Mononuclear cell (primary cell): ENCODE measurements around the gene QDPR. TPM values are rescaled to one million over a fixed set of nuclear protein-coding genes. Genes with fewer than 3 reads are reported as not detected.
"Not testable (repeated sequence)": the region's sequence is repeated elsewhere in the genome, so short reads cannot be mapped to it uniquely, and the experiment has no call there.

ENCODE experiments used
- H3K27me3 ChIP-seq: 2 replicates; pipeline ENCODE4 v1.6.0; 2011; ENCODE audit warnings: low read length, control low read depth; ENCODE audit not compliant: insufficient read depth
- H3K4me1 ChIP-seq: 2 replicates; pipeline ENCODE4 v1.5.1; 2011; ENCODE audit warnings: mild to moderate bottlenecking, low read length, control low read depth; ENCODE audit not compliant: insufficient read depth
- H3K4me3 ChIP-seq: 2 replicates; pipeline ENCODE4 v1.5.1; 2011; ENCODE audit warnings: mild to moderate bottlenecking, low read length, moderate library complexity
- H3K9me3 ChIP-seq: 2 replicates; pipeline ENCODE4 v1.5.1; 2011; ENCODE audit warnings: low read depth, mild to moderate bottlenecking, control low read depth, low read length
- total RNA-seq: library from RNA; depleted of rRNA; stranded (reverse); fragments of >200 nt; gene quantifications from one replicate; pipeline ENCODE4 v1.2.3, GENCODE V29; 2012

Gene QDPR
- total RNA-seq, 1 donor: 6.2 TPM

DNA sequence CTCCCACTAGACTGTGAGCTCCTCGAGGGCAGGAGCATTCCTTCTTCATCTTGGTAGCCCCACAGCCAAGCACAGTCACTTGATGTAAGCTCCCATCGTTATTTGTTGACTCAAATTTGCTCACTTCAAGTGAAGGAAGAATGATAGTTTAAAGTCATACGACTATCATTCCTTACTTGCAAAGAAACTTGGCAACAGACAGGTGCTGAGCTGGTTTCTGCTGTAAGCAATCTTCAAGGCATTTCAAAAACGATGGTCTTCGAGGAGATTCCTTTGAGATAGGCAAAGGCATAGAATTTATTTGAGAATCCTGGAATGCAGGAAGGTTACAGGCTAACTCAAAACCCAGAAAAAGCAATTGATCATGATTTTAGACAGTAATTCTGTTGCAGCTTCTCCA is 64.8 kb downstream of the QDPR start:
- Histone ChIP-seq H3K27me3 (no peaks in the 10 kb centered on the region), H3K4me1 (no peaks in the 10 kb centered on the region), H3K4me3 (no peak overlapping the region), H3K9me3 (no peaks in the 10 kb centered on the region)

- H3K4me3 ChIP-seq, H3K27me3 ChIP-seq, H3K9me3 ChIP-seq, H3K4me1 ChIP-seq: not testable (repeated sequence)
Observed at GRCh38 chr4:17442477-17442876, 69.4 kb downstream of the QDPR start.

- Histone ChIP-seq H3K27me3 (no peaks in the 10 kb centered on the region), H3K9me3 (no peaks in the 10 kb centered on the region), H3K4me1 (no peaks in the 10 kb centered on the region), H3K4me3 (no peak overlapping the region)
Observed at GRCh38 chr4:17437396-17437795, 74.5 kb downstream of the QDPR start.

DNA sequence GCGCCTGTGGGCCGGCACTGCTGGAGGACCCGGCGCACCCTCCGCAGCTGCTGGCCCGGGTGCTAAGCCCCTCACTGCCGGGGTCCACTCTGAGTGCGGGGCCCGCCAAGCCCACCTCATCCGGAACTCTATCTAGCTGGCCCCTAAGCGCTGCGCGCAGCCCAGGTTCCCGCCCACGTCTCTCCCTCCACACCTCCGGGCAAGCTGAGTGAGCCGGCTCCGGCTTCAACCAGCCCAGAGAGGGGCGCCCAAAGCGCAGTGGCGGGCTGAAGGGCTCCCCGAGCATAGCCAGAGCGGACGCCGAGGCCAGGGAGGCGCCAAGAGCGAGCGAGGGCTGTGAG is 75.2 kb downstream of the QDPR start:
- no peaks in the 10 kb centered on the region for H3K9me3 ChIP-seq
- H3K4me1 ChIP-seq: no peaks in the 10 kb centered on the region
- no peak overlapping the region for H3K4me3 ChIP-seq
- no peaks in the 10 kb centered on the region for H3K27me3 ChIP-seq

Other genes starting within 250 kb of the QDPR start
- not detected for gene CLRN2, start 3.1 kb upstream of the QDPR start, total RNA-seq
- 88.7 TPM for gene LAP3, start 65.1 kb upstream of the QDPR start, total RNA-seq
- gene MED28, start 102.6 kb upstream of the QDPR start, total RNA-seq: 18.5 TPM